AG04450 (cell line): ENCODE data around the gene TRAF7. TPM values are rescaled to one million over a fixed set of nuclear protein-coding genes. Genes with fewer than 3 reads are reported as not detected.
A peak's percentile ranks its signal among the peaks of the same experiment; 100 is the strongest.

Experiments used
- CTCF ChIA-PET: fragments of 300-600, 350-600 bp; formaldehyde crosslinking; extraction: SDS; loops from one replicate; lab custom pipeline; 2022; ENCODE audit warnings: antibody characterized with exemption, inconsistent platforms; lab: Charles Lee
- POLR2A ChIA-PET: fragments of 350-600 bp; formaldehyde crosslinking; extraction: SDS; loops from one replicate; lab custom pipeline; 2021; ENCODE audit warnings: antibody characterized with exemption, inconsistent platforms; lab: Yijun Ruan, JAX
- DNase-seq: peaks from one replicate; pipeline ENCODE4 v3.0.0-alpha.2; 2011; ENCODE audit warnings: low read depth, low spot score
- H3K27ac ChIP-seq: one replicate; pipeline ENCODE4 v1.5.1; 2012; ENCODE audit warnings: low read depth, low read length, control low read depth
- H3K27me3 ChIP-seq: one replicate; pipeline ENCODE4 v1.6.0; 2012; ENCODE audit warnings: low read length; ENCODE audit not compliant: control insufficient read depth, insufficient read depth
- H3K4me3 ChIP-seq: 2 replicates; pipeline ENCODE4 v1.5.1; 2011; ENCODE audit warnings: mild to moderate bottlenecking, low read depth, low read length, control low read depth
- H3K9me3 ChIP-seq: 2 replicates; pipeline ENCODE4 v1.5.1; 2012; ENCODE audit warnings: low read length; ENCODE audit not compliant: control insufficient read depth, insufficient read depth
- CTCF ChIP-seq: IDR thresholded peaks from 2 replicates; pipeline ENCODE4 v1.5.1; 2011; ENCODE audit warnings: low read depth, low read length, control low read depth, inconsistent platforms
- polyA plus RNA-seq: library from polyadenylated mRNA; depleted of rRNA; stranded (reverse); fragments of >200 nt; gene quantifications from 2 replicates; pipeline ENCODE4 v1.2.3, GENCODE V29; 2011; rRNA removed
- small RNA-seq: library from RNA; depleted of rRNA; stranded (forward); fragments of <200 nt; gene quantifications from one replicate; pipeline ENCODE3, GENCODE V24; 2012; ENCODE audit warnings: low read depth; ENCODE audit not compliant: insufficient read length

The TRAF7 gene
- polyA plus RNA-seq, 1 experiment, result 35.2 TPM

GRCh38 chr16:2223221-2223941 is 67.8 kb downstream of the TRAF7 start, which contains the start of gene E4F1:
Gene E4F1 (plus strand): TSS chr16:2223591. CDS start chr16:2223614, 23 bp downstream.
- peak within 1 kb of the TSS; percentile 85 for H3K4me3 ChIP-seq
- H3K27me3 ChIP-seq, result no peaks in the 10 kb centered on the region
- no peak for TF ChIP-seq CTCF
- ChIA-PET CTCF (no interaction called here), POLR2A (no interaction called here)
- peak within 1 kb of the TSS; percentile 47 for H3K27ac ChIP-seq
- DNase-seq, result peak; percentile 98
- no peaks in the 10 kb centered on the region; the same call in 1 of the 2 replicates for H3K9me3 ChIP-seq

GRCh38 chr16:2223942-2224486 is 68.4 kb downstream of the TRAF7 start:
- peak overlapping the region; percentile 85 for H3K4me3 ChIP-seq
- no peaks in the 10 kb centered on the region for H3K27me3 ChIP-seq
- TF ChIP-seq CTCF, result no peak
- H3K9me3 ChIP-seq, result no peaks in the 10 kb centered on the region; the same call in 1 of the 2 replicates
- ChIA-PET POLR2A (no interaction called here), CTCF (no interaction called here)
- no peak for DNase-seq
- peak overlapping the region; percentile 31 for H3K27ac ChIP-seq

- Histone ChIP-seq H3K4me3 (no peak overlapping the region), H3K27me3 (no peaks in the 10 kb centered on the region), H3K27ac (no peak overlapping the region), H3K9me3 (no peaks in the 10 kb centered on the region; the same call in 1 of the 2 replicates)
- ChIA-PET CTCF (no interaction called here), POLR2A (no interaction called here)
- no peak for TF ChIP-seq CTCF
- DNase-seq, result no peak
Observed at GRCh38 chr16:2226245-2226793, 70.7 kb downstream of the TRAF7 start.

GRCh38 chr16:2226918-2227317 is 71.3 kb downstream of the TRAF7 start:
- TF ChIP-seq CTCF, result no peak
- Histone ChIP-seq H3K27ac (no peak overlapping the region), H3K27me3 (no peaks in the 10 kb centered on the region), H3K9me3 (no peaks in the 10 kb centered on the region; the same call in 1 of the 2 replicates), H3K4me3 (no peak overlapping the region)
- no peak for DNase-seq
- ChIA-PET CTCF (no interaction called here), POLR2A (no interaction called here)

Small RNA genes within 50 kb of the gene (small RNA-seq; reads per million reads assigned to genes)
- gene MIR3180-5 (not detected), gene MIR4516 (not detected), gene RF00019 (not detected), gene SNORD60 (not detected)

Other genes with a start within 250 kb of the TRAF7 start
- gene HS3ST6, start 237.4 kb upstream of the TRAF7 start, polyA plus RNA-seq, result not detected in 2 replicates
- 23.1 and 32.6 TPM in 2 replicates for gene MSRB1, start 212.6 kb upstream of the TRAF7 start, polyA plus RNA-seq
- gene RPL3L, start 201.1 kb upstream of the TRAF7 start, polyA plus RNA-seq, result not detected in 2 replicates
- gene NDUFB10, start 196.2 kb upstream of the TRAF7 start, polyA plus RNA-seq, result 126 and 163 TPM in 2 replicates
- gene RPS2, start 191.0 kb upstream of the TRAF7 start, polyA plus RNA-seq, result 2,494 and 4,570 TPM in 2 replicates
- not detected in 2 replicates for gene RNF151, start 188.9 kb upstream of the TRAF7 start, polyA plus RNA-seq
- gene TBL3, start 183.7 kb upstream of the TRAF7 start, polyA plus RNA-seq, result 13.7 and 24.8 TPM in 2 replicates
- not detected in 2 replicates for gene NOXO1, start 174.3 kb upstream of the TRAF7 start, polyA plus RNA-seq
- 15.8 and 19.5 TPM in 2 replicates for gene GFER, start 171.6 kb upstream of the TRAF7 start, polyA plus RNA-seq
- 1.8 and 2.3 TPM in 2 replicates for gene SYNGR3, start 165.8 kb upstream of the TRAF7 start, polyA plus RNA-seq
- 8.2 and 10.7 TPM in 2 replicates for gene ZNF598, start 146.0 kb upstream of the TRAF7 start, polyA plus RNA-seq
- gene NPW, start 136.0 kb upstream of the TRAF7 start, polyA plus RNA-seq, result 0.66 and 0.94 TPM in 2 replicates
- 16.7 and 23.5 TPM in 2 replicates for gene NHERF2, start 128.9 kb upstream of the TRAF7 start, polyA plus RNA-seq
- gene NTHL1, start 107.9 kb upstream of the TRAF7 start, polyA plus RNA-seq, result 10.7 and 14.5 TPM in 2 replicates
- 35.9 and 42.2 TPM in 2 replicates for gene TSC2, start 107.8 kb upstream of the TRAF7 start, polyA plus RNA-seq
- gene PKD1, start 19.9 kb upstream of the TRAF7 start, polyA plus RNA-seq, result 16.1 and 21.7 TPM in 2 replicates
- 3.6 and 5.2 TPM in 2 replicates for gene RAB26, start 7.2 kb upstream of the TRAF7 start, polyA plus RNA-seq
- 0.01 and 0.02 TPM in 2 replicates for gene CASKIN1, start 40.8 kb downstream of the TRAF7 start, polyA plus RNA-seq
- gene MLST8, start 49.7 kb downstream of the TRAF7 start, polyA plus RNA-seq, result 41.1 and 55.1 TPM in 2 replicates
- gene BRICD5, start 55.1 kb downstream of the TRAF7 start, polyA plus RNA-seq, result 0.26 and 0.37 TPM in 2 replicates
- gene PGP, start 59.1 kb downstream of the TRAF7 start, polyA plus RNA-seq, result 3.6 and 4.8 TPM in 2 replicates
- gene E4F1, start 67.8 kb downstream of the TRAF7 start, polyA plus RNA-seq, result 8.5 and 11.2 TPM in 2 replicates
- 0.14 and 0.19 TPM in 2 replicates for gene DNASE1L2, start 80.7 kb downstream of the TRAF7 start, polyA plus RNA-seq
- gene ECI1, start 95.8 kb downstream of the TRAF7 start, polyA plus RNA-seq, result 24.9 and 32.4 TPM in 2 replicates
- 95.3 and 99.9 TPM in 2 replicates for gene RNPS1, start 112.3 kb downstream of the TRAF7 start, polyA plus RNA-seq
- 0.06 and 0.30 TPM in 2 replicates for gene ABCA3, start 184.9 kb downstream of the TRAF7 start, polyA plus RNA-seq